ENCODE measurements around the gene ACP2.

The ACP2 gene

DNA sequence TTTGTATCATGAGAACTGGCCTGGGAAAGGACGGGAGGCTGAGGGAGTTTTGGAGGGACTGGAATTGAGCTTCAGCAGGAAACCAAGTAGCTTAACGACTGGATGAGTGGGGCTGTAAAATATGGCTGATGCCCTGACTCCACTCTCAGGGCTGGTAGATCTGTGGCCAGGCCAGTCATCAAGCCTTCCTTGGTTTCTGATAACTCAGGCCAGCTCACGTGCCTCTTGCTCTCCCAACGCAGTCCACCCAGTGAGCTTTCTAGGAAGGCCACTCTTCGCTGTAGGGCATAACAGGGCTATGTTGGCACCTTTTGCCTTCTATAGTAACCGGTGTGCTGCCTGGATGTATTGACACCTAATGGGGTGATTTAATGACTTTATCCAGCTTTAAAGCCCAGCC, 15.5 kb upstream of the ACP2 start:
- Histone ChIP-seq H3K27ac (ENCODE audit: low read length) (no peak overlapping the region), H3K9me3 (ENCODE audit: insufficient read depth, low read length) (no peaks in the 10 kb centered on the region), H2AFZ (ENCODE audit: low read depth, low read length) (no peak overlapping the region), H3K4me3 (ENCODE audit: low read length) (no peak overlapping the region), H3K79me2 (ENCODE audit: low read length) (no peaks in the 10 kb centered on the region), H3K4me2 (ENCODE audit: low read length) (no peak overlapping the region), H3K4me1 (ENCODE audit: low read length) (peaks cover 8% of the 10 kb centered on the region), H3K36me3 (replicated peaks; ENCODE audit: low read depth, low read length) (no peaks in the 10 kb centered on the region), H3K9ac (ENCODE audit: low read length) (no peak overlapping the region), H3K27me3 (ENCODE audit: low read depth, low read length) (no peaks in the 10 kb centered on the region), H4K20me1 (ENCODE audit: insufficient read depth, low read length) (no peaks in the 10 kb centered on the region)
- TF ChIP-seq EZH2phosphoT487 (IDR thresholded peaks at IDR 0.05; ENCODE audit: low read depth) = no peak
- TF ChIP-seq, protein P1, sequence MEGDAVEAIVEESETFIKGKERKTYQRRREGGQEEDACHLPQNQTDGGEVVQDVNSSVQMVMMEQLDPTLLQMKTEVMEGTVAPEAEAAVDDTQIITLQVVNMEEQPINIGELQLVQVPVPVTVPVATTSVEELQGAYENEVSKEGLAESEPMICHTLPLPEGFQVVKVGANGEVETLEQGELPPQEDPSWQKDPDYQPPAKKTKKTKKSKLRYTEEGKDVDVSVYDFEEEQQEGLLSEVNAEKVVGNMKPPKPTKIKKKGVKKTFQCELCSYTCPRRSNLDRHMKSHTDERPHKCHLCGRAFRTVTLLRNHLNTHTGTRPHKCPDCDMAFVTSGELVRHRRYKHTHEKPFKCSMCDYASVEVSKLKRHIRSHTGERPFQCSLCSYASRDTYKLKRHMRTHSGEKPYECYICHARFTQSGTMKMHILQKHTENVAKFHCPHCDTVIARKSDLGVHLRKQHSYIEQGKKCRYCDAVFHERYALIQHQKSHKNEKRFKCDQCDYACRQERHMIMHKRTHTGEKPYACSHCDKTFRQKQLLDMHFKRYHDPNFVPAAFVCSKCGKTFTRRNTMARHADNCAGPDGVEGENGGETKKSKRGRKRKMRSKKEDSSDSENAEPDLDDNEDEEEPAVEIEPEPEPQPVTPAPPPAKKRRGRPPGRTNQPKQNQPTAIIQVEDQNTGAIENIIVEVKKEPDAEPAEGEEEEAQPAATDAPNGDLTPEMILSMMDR (IDR thresholded peaks at IDR 0.05; ENCODE audit: low read depth, low read length) = no peak

DNA sequence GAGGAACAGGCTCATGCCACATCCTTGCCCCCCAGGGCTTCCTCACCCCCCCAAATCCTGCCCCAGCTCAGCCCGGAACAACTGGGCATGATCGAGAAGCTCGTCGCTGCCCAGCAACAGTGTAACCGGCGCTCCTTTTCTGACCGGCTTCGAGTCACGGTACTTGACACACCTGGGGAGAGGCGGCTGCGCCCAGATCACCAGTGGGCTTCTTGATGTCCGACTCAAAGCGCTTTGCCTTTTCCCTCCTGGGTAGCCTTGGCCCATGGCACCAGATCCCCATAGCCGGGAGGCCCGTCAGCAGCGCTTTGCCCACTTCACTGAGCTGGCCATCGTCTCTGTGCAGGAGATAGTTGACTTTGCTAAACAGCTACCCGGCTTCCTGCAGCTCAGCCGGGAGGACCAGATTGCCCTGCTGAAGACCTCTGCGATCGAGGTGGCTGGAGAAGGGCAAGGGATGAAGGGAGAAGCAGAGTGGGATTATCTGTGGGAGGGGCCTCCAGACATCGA, 12.7 kb upstream of the ACP2 start:
- no peaks in the 10 kb centered on the region for H3K4me1 ChIP-seq (ENCODE audit: low read length)
- H3K36me3 ChIP-seq (replicated peaks; ENCODE audit: low read depth, low read length) = no peaks in the 10 kb centered on the region
- no peak overlapping the region for H3K4me3 ChIP-seq (ENCODE audit: low read length)
- H3K9me3 ChIP-seq (ENCODE audit: insufficient read depth, low read length) = no peaks in the 10 kb centered on the region
- no peak overlapping the region for H3K27ac ChIP-seq (ENCODE audit: low read length)
- no peaks in the 10 kb centered on the region for H3K27me3 ChIP-seq (ENCODE audit: low read depth, low read length)
- H3K9ac ChIP-seq (ENCODE audit: low read length) = no peak overlapping the region
- no peak for TF ChIP-seq EZH2phosphoT487 (IDR thresholded peaks at IDR 0.05; ENCODE audit: low read depth)
- TF ChIP-seq, protein P1 (IDR thresholded peaks at IDR 0.05; ENCODE audit: low read depth, low read length) = no peak
- H2AFZ ChIP-seq (ENCODE audit: low read depth, low read length) = no peak overlapping the region
- H3K79me2 ChIP-seq (ENCODE audit: low read length) = no peaks in the 10 kb centered on the region
- H3K4me2 ChIP-seq (ENCODE audit: low read length) = no peak overlapping the region
- H4K20me1 ChIP-seq (ENCODE audit: insufficient read depth, low read length) = no peaks in the 10 kb centered on the region

DNA sequence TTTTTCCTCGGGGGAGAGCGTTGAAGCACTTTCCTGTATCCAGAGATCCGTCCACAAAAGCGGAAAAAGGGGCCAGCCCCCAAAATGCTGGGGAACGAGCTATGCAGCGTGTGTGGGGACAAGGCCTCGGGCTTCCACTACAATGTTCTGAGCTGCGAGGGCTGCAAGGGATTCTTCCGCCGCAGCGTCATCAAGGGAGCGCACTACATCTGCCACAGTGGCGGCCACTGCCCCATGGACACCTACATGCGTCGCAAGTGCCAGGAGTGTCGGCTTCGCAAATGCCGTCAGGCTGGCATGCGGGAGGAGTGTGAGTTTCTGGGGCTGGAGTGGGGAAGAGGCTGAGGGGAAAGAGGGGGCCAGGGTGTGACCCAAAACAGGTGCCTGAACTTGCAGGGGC, 11.8 kb upstream of the ACP2 start:
- no peaks in the 10 kb centered on the region for H4K20me1 ChIP-seq (ENCODE audit: insufficient read depth, low read length)
- no peaks in the 10 kb centered on the region for H3K9me3 ChIP-seq (ENCODE audit: insufficient read depth, low read length)
- H3K9ac ChIP-seq (ENCODE audit: low read length) = no peak overlapping the region
- H3K4me1 ChIP-seq (ENCODE audit: low read length) = no peaks in the 10 kb centered on the region
- no peak overlapping the region for H3K4me2 ChIP-seq (ENCODE audit: low read length)
- H3K27ac ChIP-seq (ENCODE audit: low read length) = no peak overlapping the region
- no peaks in the 10 kb centered on the region for H3K36me3 ChIP-seq (replicated peaks; ENCODE audit: low read depth, low read length)
- no peak overlapping the region for H3K4me3 ChIP-seq (ENCODE audit: low read length)
- no peak for TF ChIP-seq EZH2phosphoT487 (IDR thresholded peaks at IDR 0.05; ENCODE audit: low read depth)
- TF ChIP-seq, protein P1 (IDR thresholded peaks at IDR 0.05; ENCODE audit: low read depth, low read length) = no peak
- no peaks in the 10 kb centered on the region for H3K27me3 ChIP-seq (ENCODE audit: low read depth, low read length)
- no peak overlapping the region for H2AFZ ChIP-seq (ENCODE audit: low read depth, low read length)
- H3K79me2 ChIP-seq (ENCODE audit: low read length) = no peaks in the 10 kb centered on the region

DNA sequence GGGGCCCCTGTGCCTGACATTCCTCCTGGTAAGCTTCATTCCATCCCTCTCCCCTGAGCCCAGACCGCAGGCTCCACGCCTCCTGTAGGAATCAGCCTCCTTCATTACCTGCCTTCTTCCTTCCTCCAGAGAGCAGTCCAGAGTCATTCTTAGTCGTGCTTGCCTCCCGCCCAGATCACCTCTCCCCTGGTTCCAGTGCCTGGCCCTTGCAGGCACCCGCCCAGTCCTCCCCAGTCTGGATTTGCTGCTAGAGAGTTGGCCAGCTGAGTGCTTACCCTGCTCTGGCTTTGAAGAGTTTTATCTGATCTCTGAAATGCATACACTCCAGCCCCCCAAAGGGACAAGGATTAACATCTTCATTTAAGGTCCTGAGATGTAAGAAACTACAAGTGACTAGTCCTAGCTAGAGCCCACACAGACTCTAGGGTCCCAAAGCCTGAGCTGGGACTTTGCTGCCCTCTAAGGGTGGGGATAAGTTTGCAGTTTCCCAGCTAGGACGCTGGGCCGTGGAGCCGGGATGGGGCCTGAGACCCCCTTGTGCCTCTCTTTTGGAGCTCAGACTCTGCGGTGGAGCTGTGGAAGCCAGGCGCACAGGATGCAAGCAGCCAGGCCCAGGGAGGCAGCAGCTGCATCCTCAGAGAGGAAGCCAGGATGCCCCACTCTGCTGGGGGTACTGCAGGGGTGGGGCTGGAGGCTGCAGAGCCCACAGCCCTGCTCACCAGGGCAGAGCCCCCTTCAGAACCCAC, 10.8 kb upstream of the ACP2 start:
- Histone ChIP-seq H3K4me1 (ENCODE audit: low read length) (no peaks in the 10 kb centered on the region), H4K20me1 (ENCODE audit: insufficient read depth, low read length) (no peaks in the 10 kb centered on the region), H3K9ac (ENCODE audit: low read length) (no peak overlapping the region), H3K36me3 (replicated peaks; ENCODE audit: low read depth, low read length) (no peaks in the 10 kb centered on the region), H3K9me3 (ENCODE audit: insufficient read depth, low read length) (no peaks in the 10 kb centered on the region), H3K27me3 (ENCODE audit: low read depth, low read length) (no peaks in the 10 kb centered on the region), H3K27ac (ENCODE audit: low read length) (no peak overlapping the region), H2AFZ (ENCODE audit: low read depth, low read length) (no peak overlapping the region), H3K79me2 (ENCODE audit: low read length) (no peaks in the 10 kb centered on the region), H3K4me2 (ENCODE audit: low read length) (0 out of 2 replicates have a peak overlapping the region, but pooled peaks have one; percentile 11), H3K4me3 (ENCODE audit: low read length) (no peak overlapping the region)
- TF ChIP-seq EZH2phosphoT487 (IDR thresholded peaks at IDR 0.05; ENCODE audit: low read depth) = no peak
- TF ChIP-seq, protein P1 (IDR thresholded peaks at IDR 0.05; ENCODE audit: low read depth, low read length) = peak; percentile 66

Data from OCI-LY3 (cell line).